GM18868 (cell line): ENCODE results near the gene DDAH1.
"Not testable (repeated sequence)": the region's sequence is repeated elsewhere in the genome, so short reads cannot be mapped to it uniquely, and the experiment has no call there.

Source experiments
- ATAC-seq: cut with Tn5 transposase; IDR thresholded peaks from one replicate; pipeline ENCODE4 v1.9.1; 2021; ENCODE audit warnings: mild to moderate bottlenecking, moderate library complexity; ENCODE audit not compliant: unreplicated experiment

The DDAH1 gene

DNA sequence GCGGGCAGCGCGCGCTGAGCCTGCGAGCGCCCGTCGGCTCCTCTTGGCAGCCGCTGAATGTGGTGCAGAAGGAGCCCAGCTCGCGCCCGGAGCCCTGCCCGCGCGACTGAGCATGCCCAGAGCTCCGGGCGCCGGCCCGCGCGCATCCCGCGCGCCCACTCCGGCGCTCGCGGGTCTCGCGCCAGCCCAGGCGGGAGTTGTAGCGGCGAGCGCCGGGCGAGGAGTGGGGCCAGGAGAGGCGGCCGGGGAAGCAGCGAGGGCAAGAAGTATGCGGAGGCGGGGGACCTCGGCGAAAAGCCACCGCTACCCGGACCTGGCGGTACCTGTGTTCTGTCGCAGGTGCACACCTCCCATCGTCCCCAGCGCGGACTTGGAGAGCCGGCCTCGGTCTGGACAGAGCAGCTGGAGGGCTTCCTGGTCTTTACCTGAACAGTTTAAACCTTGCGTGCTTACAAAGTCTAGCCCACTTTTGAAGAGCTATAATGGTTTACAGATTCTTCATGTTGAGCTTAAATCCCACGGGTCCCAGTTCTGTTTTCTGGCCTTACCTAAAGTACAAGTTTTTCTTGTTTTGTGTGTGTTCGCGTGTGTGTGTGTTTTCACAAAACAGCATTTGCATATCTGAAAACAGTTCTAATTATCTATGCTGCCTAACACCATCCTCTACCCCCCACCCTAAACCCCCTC lies at the start of gene DDAH1:
Gene DDAH1, minus strand, starts transcription at position 61 of the 687 bp plus-strand sequence. CDS start 114 bp downstream, outside the sequence.
- ATAC-seq = peak; percentile 49

DNA sequence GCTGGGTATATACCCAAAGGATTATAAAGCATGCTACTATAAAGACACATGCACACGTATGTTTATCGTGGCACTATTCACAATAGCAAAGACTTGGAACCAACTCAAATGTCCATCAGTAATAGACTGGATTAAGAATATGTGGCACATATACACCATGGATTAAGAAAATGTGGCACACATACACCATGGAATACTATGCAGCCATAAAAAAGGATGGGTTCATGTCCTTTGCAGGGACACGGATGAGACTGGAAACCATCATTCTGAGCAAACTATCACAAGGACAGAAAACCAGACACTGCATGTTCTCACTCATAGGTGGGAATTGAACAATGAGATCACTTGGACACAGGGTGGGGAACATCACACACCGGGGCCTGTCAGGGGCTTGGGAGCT lies 49.0 kb upstream of the DDAH1 start:
- not testable (repeated sequence) for ATAC-seq

DNA sequence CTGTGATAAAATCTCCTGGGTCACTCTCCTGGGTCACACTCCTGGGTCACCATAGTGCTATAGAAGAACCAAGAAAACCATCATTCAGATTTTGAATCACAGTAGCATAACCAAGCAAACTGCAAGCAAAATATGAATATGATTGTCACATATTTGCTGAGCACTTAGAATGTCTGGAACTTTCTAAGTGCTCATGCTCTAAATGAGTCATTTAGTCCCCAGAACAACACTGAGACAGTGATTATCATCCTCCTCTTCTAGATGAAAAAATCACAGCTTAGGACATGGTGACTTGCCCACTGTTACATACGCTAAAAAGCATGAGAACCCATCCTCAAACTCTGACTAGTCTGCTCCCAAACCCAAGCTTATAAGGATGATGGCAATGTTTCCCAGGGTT lies 39.5 kb upstream of the DDAH1 start:
- no peak for ATAC-seq

DNA sequence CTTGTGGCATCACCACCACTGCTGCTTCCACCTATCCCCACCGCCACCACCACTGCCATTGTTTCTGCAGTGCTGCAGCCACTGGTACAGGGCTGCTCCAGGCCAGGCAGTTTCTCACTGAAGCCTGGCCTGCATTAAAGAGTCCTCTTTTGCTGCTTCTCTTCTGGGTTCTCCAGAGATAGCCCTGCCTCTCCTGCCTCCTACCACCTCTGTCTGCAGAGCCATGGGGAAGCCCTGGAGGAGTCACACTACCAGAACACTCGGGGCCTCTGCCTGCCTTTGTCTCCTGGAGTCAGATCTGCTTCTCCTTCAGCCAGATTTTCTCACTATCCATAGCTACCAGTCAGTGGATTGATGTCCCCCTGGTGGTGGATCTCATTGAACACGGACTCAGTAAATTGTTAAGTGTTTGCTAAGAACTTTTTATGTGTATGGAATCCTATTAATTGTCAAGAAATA lies 37.7 kb upstream of the DDAH1 start:
- no peak for ATAC-seq

DNA sequence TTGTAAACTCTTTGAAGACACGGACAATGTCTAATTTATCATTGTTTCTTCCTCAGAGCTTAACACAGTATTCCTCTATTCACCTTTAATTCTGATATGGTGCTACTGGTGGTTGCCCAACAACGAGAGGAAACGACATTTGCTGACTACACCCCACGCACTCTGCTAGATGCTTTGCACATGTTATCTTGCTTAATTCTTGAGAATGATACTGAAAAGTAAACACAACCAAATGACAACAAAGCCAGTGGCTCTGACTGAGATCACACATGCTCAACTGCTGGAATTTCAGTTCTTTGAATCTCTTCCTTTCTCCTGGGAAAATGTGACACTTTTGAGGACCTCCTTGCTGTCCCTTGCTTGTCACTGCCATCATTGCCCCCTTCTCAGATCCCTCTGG lies 37.2 kb upstream of the DDAH1 start:
- no peak for ATAC-seq

DNA sequence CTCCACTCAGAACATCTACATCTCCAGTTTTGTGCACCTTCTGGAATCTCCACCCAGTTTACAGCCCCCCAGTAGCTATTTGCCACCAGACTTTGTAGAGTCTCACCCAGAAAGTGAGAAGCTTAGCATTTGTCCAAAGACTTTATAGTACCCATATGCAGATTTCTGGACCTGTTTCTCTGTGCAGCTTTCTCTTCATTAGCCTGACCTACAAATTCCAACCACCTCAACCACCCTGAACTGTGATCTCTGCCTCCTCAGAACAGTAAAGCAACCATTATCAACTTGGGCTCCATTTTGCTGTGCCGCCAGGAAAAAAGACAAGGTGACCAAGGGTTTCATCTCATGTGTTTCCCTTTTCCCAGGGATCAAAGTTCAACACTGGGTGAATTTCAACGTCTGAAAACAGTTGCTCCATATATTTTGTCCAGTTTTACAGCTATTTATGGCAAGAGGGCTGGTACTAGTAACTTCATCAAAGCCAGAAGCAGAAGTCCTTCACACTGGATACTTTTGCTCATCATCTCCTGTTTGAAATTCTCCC lies 36.5 kb upstream of the DDAH1 start:
- ATAC-seq = no peak

DNA sequence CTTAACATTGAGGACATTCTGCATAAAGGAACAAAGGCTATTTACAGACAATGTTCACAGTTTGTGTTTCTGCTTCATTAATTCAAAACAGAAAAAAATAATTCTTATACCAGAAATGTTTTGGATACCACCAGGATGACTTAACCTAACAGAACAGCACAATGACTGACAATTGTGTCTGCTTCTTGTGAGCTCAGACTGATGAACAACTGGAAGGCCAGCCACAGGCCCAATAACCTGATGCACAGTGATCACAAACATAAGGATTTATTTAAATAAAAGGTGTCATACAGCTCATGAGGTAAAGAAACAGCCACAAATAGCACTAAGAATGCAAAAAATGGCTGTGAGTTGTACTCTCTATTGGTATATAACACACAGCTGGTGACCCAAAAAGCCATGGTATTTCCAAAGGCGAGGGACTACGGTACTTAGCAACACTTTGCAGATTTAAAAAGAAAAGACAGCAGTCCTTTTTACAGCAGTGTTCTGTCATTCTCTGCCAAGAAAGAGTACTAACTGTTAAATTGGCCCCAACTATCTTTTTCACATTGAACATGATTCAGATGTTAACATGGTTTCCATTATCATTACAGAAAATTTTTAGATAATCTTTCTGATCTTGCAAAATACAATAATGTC lies 32.1 kb upstream of the DDAH1 start:
- ATAC-seq = no peak

DNA sequence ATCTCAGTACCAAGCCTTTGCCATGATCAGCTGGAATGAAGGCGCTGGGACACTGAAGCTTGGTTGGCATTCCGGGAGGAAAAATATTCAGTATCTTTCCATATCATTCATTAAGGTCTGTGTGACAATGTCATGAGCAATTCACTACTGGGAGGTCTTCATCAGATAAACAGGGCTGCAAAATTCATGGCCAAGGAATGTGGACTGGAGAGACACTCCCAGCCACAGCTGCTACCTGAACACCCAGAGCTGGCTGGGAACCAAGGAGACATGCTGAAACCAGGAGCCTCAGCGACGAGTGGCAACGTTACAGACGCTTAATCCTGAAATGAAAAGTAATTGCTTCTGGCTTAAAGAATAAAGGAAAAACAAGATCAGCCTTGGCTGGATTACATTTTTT lies 30.6 kb upstream of the DDAH1 start:
- ATAC-seq = no peak

DNA sequence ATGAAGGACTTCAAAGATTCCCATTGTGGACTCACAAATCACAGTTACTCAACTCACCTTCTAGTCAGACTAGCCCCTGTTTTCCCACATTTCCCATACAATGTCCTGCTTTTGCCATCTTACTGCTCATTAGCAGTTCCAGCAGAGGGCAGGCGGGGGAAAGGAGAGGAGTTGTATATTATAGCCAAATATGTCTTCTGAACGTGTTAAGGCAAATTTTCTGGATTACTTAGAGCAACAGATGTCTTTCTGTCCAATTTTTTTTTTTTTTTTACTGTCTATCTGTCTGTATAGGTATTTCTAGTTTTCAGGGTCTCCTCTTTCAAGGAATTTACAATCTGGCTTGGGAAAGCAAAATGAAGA lies 29.9 kb upstream of the DDAH1 start:
- ATAC-seq = no peak

DNA sequence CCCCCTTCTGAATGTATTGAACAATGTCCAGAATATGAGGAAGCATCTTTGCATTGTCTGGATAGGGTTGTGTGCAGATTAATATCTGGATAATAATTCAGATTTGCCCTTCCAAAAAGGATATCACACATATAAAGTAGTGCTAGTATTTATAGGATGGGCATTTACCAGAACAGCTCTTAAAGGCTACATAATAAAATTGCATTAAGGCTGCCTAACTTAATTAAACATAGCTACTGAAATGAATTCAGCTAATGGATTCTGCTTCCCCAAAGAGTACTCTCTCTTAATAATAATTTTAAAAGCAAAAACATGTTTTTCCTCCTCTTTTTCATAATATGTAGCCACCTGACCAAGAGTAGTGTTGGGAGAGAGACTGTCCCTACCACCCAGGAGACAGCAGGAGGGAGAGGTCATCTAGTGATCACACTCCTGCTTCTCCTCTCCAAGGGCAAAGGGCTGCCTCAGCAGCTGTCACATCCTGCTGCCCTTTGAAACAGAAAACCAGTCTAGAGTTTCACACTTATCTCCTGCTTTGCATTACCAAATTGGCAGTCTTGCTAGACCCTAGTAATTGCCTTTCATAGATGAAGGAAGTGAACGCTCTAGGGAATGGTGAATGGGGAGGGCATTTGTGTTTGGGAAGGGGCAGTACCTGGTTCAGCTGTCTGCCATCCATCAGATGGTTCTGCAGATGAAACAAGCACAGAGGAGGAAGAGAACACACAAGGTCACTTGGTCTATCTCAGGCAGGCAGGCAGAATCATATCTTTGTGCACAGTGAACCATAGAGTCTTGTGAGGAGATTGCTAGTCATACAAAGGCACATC lies 29.3 kb upstream of the DDAH1 start:
- no peak for ATAC-seq

DNA sequence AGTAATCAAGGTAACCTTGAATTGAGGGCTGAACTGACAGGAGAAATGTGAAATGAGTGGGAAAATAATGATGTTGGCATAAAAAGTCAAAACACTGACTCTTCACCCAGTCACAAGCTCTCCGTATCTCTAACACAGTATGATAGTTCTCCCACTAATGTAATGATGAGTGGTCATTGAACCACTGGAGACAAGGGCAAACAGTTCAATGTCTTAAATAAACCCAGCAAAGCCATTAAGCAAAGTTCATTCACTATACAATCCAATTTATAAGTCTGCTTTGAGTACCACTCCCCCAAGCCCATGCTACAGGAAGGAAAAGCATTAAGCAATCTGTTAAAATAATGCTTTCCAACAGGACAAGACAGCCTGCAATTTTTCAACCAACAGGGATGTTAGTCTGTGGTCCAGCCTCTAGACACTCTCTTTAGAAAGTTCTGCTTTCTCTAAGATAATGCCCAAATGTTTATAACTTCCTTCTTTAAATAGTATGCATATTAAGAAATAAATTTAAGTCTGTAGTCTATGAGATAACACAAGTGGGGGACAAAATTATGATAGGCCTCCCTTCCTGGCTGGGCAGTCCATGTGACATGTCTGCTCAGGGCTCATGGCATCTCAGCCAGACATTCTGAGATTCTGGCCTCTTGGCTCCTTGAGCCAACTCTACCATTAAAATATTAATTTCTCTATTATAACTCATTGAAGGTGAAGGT lies 25.5 kb upstream of the DDAH1 start:
- ATAC-seq = no peak

DNA sequence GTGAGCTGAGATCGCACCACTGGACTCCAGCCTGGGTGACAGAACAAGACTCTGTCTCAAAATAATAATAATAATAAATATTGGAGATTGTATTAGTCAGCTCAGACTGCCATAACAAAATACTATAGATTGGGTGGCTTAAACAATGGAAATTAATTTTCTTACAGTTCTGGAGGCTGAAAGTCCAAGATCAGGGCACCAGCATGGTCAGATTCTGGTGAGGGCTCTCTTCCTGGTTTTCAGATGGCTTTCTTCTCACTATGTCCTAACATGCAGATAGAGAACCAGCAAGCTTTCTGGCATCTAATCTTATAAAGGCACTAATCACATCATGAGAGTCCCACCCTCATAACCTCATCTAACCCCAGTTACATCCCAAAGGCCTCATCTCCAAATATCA lies 23.2 kb upstream of the DDAH1 start:
- ATAC-seq = no peak

DNA sequence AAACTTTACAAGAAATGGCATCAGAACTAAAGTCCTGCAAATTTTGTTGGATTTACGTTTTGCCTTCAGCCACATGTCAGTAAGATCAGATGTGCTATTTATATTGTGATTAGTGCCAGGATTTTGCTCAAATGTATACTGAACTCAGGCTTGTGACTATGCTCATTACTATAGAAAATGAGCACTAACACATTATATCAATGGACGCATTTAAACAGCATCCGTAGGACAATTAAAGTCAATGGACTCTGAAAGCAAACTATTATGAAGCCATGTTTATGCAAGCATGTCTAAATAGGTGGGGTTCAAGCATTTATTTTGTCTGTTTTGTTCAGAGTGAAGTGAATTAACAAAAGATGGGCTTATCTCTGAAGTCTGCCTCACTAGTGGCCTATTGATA lies 20.6 kb upstream of the DDAH1 start:
- no peak for ATAC-seq

DNA sequence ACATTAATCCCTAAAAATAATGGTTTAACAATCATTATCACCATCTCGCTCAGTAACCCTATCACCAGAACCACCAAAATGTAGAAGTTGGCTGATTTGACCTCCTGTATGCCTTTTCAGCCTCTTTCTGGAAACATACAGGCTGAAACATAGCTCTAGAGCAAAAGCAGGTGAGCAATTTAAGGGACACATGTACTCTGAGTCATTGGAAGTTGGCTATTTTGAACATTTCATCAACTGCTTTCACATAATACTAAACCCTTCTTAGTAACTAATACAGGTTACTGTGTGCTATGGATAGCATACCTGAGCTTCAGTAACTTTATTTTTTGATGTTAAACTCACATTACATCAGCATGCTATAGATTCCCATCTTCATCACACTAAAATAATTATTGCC lies 19.8 kb upstream of the DDAH1 start:
- no peak for ATAC-seq

DNA sequence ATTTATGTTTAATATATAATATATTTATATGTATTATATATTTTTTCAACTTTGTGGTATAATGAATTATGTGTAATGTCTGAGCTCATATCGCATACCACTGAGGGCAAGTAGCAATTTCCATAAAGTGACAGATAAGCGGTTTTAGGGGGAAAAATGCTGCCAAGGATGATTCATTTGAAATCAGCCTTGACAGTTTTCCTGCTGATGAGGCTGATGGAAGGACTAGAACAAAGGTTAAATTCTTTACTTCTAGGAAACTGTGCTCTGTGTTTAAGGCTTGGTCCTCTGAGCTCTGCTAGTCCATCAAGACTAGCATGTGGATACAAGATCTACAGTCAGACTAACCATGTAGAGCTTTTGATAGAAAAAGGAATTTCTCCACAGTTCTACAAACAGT lies 19.3 kb upstream of the DDAH1 start:
- no peak for ATAC-seq

DNA sequence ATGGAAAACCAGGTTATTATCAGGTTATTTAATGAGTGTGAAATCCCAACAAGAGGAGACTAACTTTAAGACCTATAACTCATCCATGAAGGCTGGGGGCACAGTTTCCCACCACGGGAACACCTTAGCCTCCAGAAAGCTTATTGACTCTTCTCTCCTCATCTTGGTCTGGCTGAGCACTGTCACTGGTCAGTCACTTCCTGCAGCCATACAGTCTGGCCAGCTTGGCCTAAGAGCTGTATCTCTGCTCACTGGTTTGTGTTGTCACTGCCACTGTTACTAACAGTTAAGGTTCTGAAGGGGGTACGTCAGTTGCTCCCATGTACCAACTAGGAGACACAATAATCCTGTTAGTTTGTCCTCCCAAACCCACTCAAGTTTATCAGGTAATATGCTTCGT lies 16.7 kb upstream of the DDAH1 start:
- ATAC-seq = no peak

DNA sequence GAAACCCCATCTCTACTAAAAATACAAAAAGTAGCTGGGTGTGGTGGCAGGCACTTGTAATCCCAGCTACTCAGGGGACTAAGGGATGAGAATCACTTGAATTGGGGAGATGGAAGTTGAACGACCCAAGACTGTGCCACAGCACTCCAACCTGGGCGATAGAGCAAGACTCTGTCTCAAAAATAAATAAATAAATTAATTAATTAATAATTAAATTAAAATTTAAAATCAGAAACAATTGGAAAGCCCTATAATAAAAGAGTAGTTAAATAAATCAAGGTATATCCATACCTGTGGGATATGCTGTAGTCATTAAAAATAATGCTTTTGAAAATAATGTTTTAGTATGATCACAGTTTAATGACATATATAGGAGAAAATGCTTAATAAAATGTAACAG lies 15.6 kb upstream of the DDAH1 start:
- no peak for ATAC-seq

DNA sequence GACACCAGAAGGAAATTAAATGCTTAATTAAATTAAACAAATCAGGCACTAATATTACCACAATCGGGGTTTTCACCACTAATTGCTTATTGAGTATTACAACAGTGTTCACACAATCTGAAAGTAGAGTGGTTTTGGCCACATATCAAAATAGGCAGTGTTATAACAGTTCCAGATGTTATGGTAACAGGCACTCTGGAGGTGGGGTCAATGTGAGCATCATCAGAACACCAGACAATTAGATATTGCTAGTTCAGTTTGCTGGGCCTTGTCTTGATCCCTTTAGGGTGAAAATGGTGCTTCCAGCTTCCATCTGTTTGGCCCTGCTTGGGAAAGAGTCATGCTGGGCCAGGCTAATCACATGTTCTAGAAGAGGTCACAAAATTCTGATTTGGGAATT lies 14.5 kb upstream of the DDAH1 start:
- no peak for ATAC-seq

DNA sequence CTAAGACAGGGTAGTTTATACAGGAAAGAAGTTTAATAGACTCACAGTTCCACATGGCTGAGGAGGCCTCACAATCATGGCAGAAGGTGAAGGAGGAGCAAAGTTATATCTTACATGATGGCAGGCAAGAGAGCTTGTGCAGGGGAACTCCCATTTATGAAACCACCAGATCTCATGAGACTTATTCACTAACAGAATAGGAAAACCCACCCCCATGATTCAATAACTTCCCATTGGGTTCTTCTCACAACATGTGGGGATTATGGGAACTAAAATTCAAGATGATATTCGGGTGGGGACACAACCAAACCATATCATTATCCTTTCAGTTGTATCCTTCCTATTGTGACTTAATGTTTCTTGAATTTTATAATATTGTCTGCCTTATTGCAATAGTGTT lies 13.4 kb upstream of the DDAH1 start:
- no peak for ATAC-seq

DNA sequence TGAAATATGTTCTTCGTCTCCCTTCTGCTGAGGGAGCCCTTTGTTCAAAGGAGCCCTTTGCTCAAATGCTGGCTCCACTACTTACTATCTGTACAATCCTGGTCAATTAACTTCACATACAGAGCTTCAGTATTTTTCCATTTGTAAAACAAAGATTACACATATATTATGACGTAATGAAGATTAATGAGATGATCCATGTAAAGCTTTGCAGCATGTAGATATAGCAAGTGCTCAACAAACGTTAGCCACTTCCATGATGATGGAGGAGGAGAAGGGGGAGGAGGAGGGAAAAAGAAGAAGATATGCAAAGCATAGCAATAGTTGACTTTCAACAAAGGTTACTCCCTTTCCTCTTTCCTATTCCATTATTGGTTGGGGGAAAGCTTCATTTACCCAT lies 10.1 kb upstream of the DDAH1 start:
- no peak for ATAC-seq

DNA sequence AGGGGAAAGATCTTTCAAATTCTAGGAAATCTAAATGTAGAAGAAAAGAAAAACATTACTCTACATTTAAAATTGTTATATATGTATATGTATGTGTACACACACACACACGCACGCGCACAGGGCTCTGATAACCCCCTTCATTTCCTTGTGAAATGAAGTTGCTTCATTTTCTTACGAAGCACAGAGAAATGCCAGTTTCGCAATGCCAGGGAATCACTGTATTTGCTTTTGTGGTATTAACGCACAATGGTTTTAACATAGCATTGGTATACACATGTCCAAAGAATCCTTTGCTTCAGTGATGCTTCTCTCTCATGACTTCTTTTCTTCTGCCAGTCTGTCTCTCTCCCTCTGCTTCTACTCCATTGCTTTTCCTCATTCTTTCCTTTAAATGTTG lies 8.4 kb upstream of the DDAH1 start:
- ATAC-seq = no peak
